LoVo (cell line): ENCODE data around the gene TYROBP.
A peak's percentile ranks its signal among the peaks of the same experiment; 100 is the strongest.
"Not testable (repeated sequence)": the region's sequence is repeated elsewhere in the genome, so short reads cannot be mapped to it uniquely, and the experiment has no call there.

Experiments used
- DNase-seq: peaks from one replicate; pipeline ENCODE4 v3.0.0-alpha.2; 2016; ENCODE audit warnings: low spot score

TYROBP gene

DNA sequence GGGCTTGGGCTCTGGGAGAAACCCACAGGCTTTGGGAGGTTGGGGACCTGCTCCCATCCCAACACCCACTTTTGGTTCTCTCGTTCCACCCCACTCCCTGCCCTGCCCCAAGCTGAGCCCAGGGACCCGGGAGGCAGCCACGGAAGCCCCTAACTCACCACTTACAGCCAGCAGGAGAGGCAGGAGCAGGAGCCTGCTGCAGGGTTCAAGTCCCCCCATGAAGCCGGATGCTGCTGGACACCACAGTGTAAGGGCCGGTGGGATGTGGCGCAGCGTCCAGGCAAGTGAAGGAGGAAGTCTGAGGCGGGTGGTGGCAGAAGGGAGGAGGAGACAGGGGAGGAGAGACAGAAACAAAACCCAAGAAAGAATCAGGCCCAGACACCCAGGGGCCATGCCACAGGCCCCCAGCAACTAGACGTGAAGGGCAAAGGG lies at the start of gene TYROBP:
TSS of gene TYROBP (minus strand) at position 286 of the 432 bp plus-strand sequence. CDS start at position 219, 67 bp downstream.
- no peak for DNase-seq

- DNase-seq = not testable (repeated sequence)
Observed at GRCh38 chr19:35957411-35957810, 49.3 kb upstream of the TYROBP start.

DNA sequence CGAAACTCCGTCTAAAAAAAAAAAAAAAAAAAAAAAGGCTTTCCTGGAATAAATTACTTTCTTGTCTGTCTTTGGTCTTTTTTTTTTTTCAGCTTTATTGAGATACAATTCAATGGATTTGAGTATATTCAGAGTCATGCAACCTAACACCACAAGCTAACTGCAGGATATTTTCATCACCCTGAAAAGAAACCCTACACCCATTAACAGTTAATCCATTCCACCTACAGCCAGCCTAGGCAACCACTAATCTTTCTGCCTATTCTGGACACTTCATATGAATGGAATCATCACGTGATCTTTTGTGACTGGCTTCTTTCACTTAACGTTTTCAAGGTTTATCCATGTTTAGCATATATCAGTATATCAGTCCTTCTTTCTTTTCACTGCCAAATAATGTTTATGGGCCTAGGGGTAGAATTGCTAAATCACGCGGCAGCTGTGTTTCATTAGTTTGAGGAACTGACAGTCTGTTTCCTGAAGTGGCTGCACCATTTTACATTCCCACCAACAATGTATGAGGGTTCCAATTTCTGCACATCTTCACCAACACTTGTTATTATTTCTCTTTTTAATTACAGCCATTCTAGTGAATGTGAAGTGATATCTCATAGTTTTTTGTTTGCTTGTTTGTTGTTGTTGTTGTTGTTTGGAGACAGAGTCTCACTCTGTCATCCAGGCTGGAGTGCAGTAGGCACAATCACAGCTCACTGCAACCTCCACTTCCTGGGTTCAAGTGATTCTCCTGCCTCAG lies 48.0 kb upstream of the TYROBP start:
- DNase-seq = no peak

DNA sequence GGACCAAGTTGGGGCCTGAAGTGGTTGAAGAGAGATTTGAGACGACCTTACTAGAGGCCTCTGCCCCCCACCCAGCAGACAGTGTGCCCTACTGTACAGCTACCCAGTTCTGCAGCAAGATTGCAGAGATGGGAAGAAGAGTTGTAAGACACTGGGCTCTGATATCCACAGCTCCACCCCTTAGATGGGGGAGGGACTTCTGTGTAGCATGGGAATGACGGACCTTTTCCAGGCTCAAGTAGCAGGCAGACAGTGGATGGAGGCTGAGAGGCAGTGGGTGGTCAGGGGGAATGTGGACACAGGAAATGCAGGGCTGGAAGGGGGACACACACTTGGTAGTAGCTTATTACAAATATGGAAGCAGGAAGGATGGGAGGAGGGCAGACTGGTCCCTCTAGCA lies 41.0 kb upstream of the TYROBP start:
- no peak for DNase-seq

- DNase-seq = no peak
Observed at GRCh38 chr19:35946203-35946602, 38.1 kb upstream of the TYROBP start.

- no peak for DNase-seq
Observed at GRCh38 chr19:35945121-35945790, 37.2 kb upstream of the TYROBP start.

DNA sequence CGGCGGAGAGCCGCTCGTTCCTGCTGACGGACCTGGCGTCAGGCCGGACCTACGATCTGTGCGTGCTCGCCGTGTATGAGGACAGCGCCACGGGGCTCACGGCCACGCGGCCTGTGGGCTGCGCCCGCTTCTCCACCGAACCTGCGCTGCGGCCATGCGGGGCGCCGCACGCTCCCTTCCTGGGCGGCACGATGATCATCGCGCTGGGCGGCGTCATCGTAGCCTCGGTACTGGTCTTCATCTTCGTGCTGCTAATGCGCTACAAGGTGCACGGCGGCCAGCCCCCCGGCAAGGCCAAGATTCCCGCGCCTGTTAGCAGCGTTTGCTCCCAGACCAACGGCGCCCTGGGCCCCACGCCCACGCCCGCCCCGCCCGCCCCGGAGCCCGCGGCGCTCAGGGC lies 36.5 kb upstream of the TYROBP start:
- no peak for DNase-seq

DNA sequence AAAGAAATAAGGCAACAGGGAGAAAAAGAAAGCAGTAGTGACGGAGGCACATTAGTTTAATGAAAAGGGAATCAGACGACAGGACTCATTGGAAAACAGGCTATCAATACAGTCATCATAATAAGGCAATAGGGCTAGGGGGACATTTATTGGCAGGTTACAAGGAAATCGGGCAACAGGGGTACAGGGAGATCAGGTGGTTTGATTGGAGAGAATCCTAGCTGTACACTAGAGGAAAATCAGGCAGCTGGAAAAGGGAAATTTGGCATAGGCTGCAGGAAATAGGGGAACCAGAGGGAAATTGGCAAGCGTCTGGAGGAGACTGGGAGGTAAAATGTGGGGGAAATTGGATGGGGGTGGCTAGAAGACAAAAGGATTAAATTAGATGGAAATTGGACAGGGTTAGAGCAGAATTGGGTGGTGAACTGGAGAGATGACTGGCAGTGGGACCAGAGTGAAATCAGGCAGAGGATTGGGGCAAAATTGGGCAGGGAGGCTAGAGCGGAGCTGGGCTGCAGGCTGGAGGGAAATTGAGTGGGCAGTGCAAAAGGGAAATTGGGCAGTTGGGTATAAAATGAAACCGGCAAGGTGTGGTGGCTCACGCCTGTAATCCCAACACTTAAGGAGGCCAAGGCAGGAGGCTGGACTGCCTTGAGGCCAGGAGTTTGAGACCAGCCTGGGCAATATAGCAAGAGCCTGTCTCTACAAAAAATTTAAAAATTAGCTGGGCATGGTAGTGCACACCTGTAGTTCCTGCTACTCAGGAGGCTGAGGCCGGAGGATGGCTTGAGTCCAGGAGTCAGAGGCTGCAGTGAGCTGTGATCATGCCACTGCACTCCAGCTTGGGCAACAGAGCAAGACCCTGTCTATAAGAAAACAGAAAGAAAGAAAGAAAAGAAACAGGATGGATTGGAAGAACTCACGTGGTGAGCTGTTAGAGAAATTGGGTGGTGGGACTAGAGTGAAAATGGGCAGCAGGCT lies 35.5 kb upstream of the TYROBP start:
- no peak for DNase-seq

DNA sequence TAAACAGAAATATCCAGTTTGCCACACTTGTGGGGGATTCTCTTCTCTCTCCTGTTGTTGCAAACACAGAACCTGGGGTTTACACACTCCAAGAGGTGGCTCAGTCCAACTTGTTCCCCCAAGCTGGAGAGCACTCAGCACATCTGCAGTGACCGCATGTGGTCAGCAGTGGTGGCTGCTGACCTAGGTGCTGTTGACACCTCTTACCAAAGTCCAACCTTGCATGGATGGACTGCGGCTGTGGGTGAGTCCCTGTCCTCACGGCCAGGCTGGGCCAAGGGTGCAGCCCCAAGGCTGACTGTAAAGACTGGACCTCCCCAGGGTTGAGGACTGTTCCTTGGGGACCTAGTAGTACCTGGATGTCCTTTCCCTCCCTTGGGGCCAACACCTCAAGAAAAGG lies 34.1 kb upstream of the TYROBP start:
- DNase-seq = no peak

DNA sequence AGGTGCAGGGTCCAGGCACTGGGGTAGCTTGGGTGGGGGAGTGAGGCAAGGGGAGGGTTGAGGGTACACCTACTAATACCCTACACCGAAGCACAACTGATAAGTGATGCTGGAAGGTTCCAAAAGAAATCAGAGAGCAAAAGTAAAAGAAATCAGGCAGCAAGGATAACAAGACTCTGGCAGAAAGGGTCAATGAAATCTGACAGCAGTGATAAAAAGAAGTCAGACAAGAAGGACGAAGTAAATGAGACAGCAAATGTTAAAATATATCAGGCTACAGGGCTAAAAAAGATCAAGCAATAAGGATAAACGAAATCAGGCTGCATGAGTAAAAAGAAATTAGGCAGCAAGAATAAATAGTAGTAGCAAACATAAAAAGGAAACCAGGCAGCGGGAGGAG lies 32.7 kb upstream of the TYROBP start:
- no peak for DNase-seq

GRCh38 chr19:35940078-35940775 lies 32.1 kb upstream of the TYROBP start:
- no peak for DNase-seq

- DNase-seq = no peak
Observed at GRCh38 chr19:35939307-35940077, 31.4 kb upstream of the TYROBP start.

- no peak for DNase-seq
Observed at GRCh38 chr19:35938282-35939224, 30.5 kb upstream of the TYROBP start.

GRCh38 chr19:35937345-35938281 lies 29.5 kb upstream of the TYROBP start:
- no peak for DNase-seq

- DNase-seq = no peak
Observed at GRCh38 chr19:35936738-35937268, 28.7 kb upstream of the TYROBP start.

DNA sequence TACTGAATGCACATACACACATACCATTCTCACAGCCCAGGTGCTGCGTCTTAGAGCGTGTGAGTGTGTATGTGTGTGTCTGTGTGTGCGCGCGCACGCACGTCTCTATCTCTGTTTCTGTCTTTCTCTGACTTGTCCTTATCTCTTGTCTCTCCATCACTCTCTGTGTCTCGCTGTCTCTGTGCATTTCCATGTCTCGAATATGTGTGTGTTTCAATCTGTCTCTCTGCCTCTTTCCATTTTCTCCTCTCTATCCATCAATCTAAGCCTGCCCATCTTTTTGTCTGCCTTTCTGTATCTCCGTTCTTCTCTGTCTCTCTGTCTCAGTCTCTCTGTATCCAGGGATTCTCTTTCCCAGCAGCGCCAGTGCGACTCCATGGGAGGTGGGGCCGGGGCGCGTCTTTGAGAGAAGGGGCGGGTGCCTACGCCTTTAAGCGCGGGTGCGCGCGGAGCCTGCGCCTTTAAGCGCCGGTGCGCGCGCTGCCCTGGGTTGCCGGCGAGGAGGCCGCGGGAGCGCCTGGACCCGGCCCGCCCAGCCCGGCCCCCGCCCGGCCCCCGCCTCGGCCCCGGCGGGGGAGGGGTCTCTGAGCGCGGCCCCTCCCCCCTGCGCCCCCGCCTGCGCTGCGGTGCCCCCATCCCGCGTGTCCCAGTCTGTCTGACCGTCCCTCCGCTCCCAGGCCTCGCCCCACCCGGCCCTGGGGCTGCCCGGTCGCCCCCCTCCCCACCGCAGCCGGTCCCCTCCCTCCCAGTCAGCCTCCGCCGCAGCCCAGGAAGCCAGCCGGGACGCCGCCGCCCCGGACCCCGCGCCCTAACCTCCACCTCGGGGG lies 28.0 kb upstream of the TYROBP start, which contains the start of gene LRFN3:
TSS of gene LRFN3 (plus strand) at position 464 of the 827 bp plus-strand sequence. CDS start 3,052 bp downstream, outside the sequence.
- peak; percentile 69 for DNase-seq

DNA sequence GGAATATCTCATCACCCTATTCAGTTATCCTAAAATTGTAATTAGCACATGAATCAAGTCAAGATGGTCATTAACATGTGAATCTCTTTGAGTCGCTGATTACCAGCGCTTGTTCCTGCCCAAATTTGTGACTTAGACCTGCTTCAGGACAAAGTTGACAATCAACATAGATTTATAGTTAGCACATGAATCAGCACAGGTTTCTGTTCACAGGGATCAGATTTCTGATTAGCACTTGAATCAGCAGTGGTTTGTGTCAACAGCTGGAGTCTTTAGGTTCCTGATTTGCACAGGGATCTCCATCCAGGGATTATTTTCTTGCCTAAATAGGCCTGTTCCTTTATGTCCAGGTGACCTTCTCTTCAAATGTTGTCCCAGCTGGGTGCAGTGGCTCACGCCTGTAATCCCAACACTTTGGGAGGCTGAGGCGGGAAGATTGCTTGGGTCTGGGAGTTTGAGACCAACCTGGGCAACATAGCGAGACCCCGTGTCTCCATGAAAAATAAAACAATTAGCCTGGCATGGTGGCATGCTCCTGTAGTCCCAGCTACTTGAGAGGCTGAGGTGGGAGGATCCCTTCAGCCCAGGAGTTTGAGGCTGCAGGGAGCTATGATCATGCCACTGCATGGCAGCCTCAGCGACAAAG lies 24.3 kb upstream of the TYROBP start:
- no peak for DNase-seq
